Measurements from ENCODE around the gene SWSAP1.
A peak's percentile ranks its signal among the peaks of the same experiment; 100 is the strongest.

Gene SWSAP1

GRCh38 chr19:11416346-11417052, 42.0 kb downstream of the SWSAP1 start:
- no peak for DNase-seq

GRCh38 chr19:11418094-11418548, 43.7 kb downstream of the SWSAP1 start:
- no peak for DNase-seq

GRCh38 chr19:11418549-11419506, 44.4 kb downstream of the SWSAP1 start, which contains the start of gene RGL3:
Gene RGL3, minus strand, starts transcription at chr19:11419314. Its CDS starts 36 bp downstream, at chr19:11419278.
- no peak for DNase-seq

GRCh38 chr19:11420429-11421370, 46.2 kb downstream of the SWSAP1 start:
- no peak for DNase-seq

GRCh38 chr19:11421371-11422098, 47.1 kb downstream of the SWSAP1 start:
- peak; percentile 46 for DNase-seq

GRCh38 chr19:11422163-11423065, 47.9 kb downstream of the SWSAP1 start:
- DNase-seq: peak; percentile 59

- DNase-seq: no peak
These were observed 48.8 kb downstream of the SWSAP1 start for GRCh38 chr19:11423164-11423790.

GRCh38 chr19:11423791-11424181, 49.3 kb downstream of the SWSAP1 start:
- no peak for DNase-seq

Measured in activated naive CD4-positive, alpha-beta T cell treated with Interleukin-2 at 50 U/mL for 16 hours (primary cell).